ENCODE results near the gene MORC3. TPM values are rescaled to one million over a fixed set of nuclear protein-coding genes. Genes with fewer than 3 reads are reported as not detected.

MORC3 gene
- total and polyA plus RNA-seq, 4 donors: 3.9 to 44.1 (median 14.1) TPM

DNA sequence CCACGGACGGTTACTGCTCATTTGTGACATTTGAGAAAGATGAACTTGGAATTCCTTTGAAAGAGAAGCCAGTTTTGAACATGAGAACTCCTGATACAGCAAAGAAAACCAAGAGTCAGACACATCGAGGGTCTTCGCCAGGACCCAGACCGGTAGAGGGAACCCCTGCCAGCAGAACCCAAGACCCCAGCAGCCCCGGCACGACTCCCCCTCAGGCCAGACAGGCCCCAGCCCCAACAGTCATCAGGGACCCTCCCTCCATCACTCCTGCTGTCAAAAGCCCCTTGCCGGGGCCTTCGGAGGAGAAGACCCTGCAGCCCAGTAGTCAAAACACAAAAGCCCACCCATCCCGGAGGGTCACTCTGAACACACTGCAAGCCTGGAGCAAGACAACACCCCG is 92.9 kb downstream of the MORC3 start:
- Histone ChIP-seq H3K27me3 (ENCODE audit: control insufficient read depth in 4 of 4, insufficient read depth in 4 of 4, low read length in 3 of 4) (no peaks in the 10 kb centered on the region), H3K4me1 (ENCODE audit: control insufficient read depth in 4 of 4, insufficient read depth in 4 of 4, low read length in 3 of 4) (no peaks in the 10 kb centered on the region), H3K9ac (ENCODE audit: low read depth in 1 of 2, low read length in 2 of 2) (no peak overlapping the region), H3K9me3 (ENCODE audit: control insufficient read depth in 4 of 4, low read length in 3 of 4) (no peaks in the 10 kb centered on the region), H3K36me3 (ENCODE audit: control insufficient read depth in 4 of 4, insufficient read depth in 3 of 4, low read depth in 1 of 4, low read length in 3 of 4) (peaks cover 0 to 7% (median 0%) of the 10 kb centered on the region in 4 donors), H3K27ac (ENCODE audit: low read depth in 1 of 2, low read length in 2 of 2) (no peak overlapping the region), H3K4me3 (ENCODE audit: low read depth in 1 of 3, low read length in 3 of 3) (no peak overlapping the region)
- TF ChIP-seq GABPA (IDR thresholded peaks at IDR 0.05 in 1 of 2, conservative IDR thresholded peaks at IDR 0.05 in 1 of 2): no peak
- TF ChIP-seq HNF4G (IDR thresholded peaks at IDR 0.05): no peak
- TF ChIP-seq, protein P1, sequence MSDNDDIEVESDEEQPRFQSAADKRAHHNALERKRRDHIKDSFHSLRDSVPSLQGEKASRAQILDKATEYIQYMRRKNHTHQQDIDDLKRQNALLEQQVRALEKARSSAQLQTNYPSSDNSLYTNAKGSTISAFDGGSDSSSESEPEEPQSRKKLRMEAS (IDR thresholded peaks at IDR 0.05): no peak
- TF ChIP-seq FOXA2 (IDR thresholded peaks at IDR 0.05): no peak
- TF ChIP-seq JUND (IDR thresholded peaks at IDR 0.05): no peak
- TF ChIP-seq FOXA1 (IDR thresholded peaks at IDR 0.05): no peak
- no peak for TF ChIP-seq SP1 (IDR thresholded peaks at IDR 0.05)
- no peak for TF ChIP-seq NR2F2 (IDR thresholded peaks at IDR 0.05)
- no peak for TF ChIP-seq TAF1 (conservative IDR thresholded peaks at IDR 0.05)
- TF ChIP-seq, protein P2, sequence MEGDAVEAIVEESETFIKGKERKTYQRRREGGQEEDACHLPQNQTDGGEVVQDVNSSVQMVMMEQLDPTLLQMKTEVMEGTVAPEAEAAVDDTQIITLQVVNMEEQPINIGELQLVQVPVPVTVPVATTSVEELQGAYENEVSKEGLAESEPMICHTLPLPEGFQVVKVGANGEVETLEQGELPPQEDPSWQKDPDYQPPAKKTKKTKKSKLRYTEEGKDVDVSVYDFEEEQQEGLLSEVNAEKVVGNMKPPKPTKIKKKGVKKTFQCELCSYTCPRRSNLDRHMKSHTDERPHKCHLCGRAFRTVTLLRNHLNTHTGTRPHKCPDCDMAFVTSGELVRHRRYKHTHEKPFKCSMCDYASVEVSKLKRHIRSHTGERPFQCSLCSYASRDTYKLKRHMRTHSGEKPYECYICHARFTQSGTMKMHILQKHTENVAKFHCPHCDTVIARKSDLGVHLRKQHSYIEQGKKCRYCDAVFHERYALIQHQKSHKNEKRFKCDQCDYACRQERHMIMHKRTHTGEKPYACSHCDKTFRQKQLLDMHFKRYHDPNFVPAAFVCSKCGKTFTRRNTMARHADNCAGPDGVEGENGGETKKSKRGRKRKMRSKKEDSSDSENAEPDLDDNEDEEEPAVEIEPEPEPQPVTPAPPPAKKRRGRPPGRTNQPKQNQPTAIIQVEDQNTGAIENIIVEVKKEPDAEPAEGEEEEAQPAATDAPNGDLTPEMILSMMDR (IDR thresholded peaks at IDR 0.05; ENCODE audit: low read depth, low read length, missing input control): no peak
- TF ChIP-seq, protein P3, sequence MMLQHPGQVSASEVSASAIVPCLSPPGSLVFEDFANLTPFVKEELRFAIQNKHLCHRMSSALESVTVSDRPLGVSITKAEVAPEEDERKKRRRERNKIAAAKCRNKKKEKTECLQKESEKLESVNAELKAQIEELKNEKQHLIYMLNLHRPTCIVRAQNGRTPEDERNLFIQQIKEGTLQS (IDR thresholded peaks at IDR 0.05): no peak
- DNase-seq (ENCODE audit: low spot score): no peak
- 97% methylated on average over 11 of the region's 11 CpGs for WGBS

DNA sequence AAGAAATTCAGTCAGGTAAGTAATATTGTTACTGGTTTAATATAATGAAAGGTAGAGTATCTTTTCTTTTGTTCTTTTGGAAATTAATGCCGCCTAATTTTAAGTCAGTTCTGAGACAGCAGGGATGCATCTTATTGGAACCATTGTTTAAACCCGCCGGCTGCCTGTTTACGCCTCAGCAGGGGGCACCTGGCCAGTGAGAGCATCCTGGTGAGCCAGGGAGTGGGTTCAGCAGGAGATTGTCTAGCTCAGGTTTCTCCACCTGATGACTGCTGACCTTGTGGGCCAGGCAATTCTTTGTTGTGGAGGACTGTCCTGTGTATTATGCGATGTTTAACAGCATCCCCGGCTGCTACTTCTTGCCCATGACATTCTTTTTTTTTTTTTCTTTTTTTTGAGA is 95.4 kb downstream of the MORC3 start:
- no peaks in the 10 kb centered on the region for H3K9me3 ChIP-seq (ENCODE audit: control insufficient read depth in 4 of 4, low read length in 3 of 4)
- H3K27me3 ChIP-seq (ENCODE audit: control insufficient read depth in 4 of 4, insufficient read depth in 4 of 4, low read length in 3 of 4): no peaks in the 10 kb centered on the region
- DNase-seq (ENCODE audit: low spot score): no peak
- H3K36me3 ChIP-seq (ENCODE audit: control insufficient read depth in 4 of 4, insufficient read depth in 3 of 4, low read depth in 1 of 4, low read length in 3 of 4): peaks cover 0 to 7% (median 0%) of the 10 kb centered on the region in 4 donors
- no peak overlapping the region for H3K9ac ChIP-seq (ENCODE audit: low read depth in 1 of 2, low read length in 2 of 2)
- H3K4me1 ChIP-seq (ENCODE audit: control insufficient read depth in 4 of 4, insufficient read depth in 4 of 4, low read length in 3 of 4): no peaks in the 10 kb centered on the region
- WGBS: 93% methylated on average over 6 of the region's 6 CpGs
- H3K27ac ChIP-seq (ENCODE audit: low read depth in 1 of 2, low read length in 2 of 2): no peak overlapping the region
- H3K4me3 ChIP-seq (ENCODE audit: low read depth in 1 of 3, low read length in 3 of 3): no peak overlapping the region
- TF ChIP-seq, protein P2 (IDR thresholded peaks at IDR 0.05; ENCODE audit: low read depth, low read length, missing input control): no peak
- TF ChIP-seq FOXA1 (IDR thresholded peaks at IDR 0.05): no peak

DNA sequence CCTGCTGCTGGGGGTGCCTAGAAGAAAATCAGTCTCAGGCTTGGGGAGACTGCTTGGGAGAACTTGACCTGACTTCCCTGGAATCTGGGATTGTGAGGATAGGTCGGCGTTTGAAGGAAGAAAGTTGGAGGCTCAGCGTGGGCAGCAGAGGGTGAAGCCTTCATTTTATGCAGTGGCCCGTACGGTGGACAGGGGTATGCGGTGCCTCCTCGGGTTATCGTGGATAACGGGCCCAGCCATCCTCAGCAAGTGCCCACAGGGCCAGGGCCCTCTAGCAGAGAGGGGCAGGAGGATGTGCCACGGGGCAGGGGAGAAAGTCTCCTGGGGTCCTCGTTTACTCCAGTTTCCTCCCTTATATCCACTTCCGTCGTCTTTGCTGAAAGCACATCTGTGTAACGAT is 99.2 kb downstream of the MORC3 start:
- no peaks in the 10 kb centered on the region for H3K27me3 ChIP-seq (ENCODE audit: control insufficient read depth in 4 of 4, insufficient read depth in 4 of 4, low read length in 3 of 4)
- H3K4me3 ChIP-seq (ENCODE audit: low read depth in 1 of 3, low read length in 3 of 3): no peak overlapping the region
- no peak overlapping the region for H3K27ac ChIP-seq (ENCODE audit: low read depth in 1 of 2, low read length in 2 of 2)
- TF ChIP-seq RXRA (IDR thresholded peaks at IDR 0.05): no peak
- no peak for DNase-seq (ENCODE audit: low spot score)
- 92% methylated on average over 14 of the region's 14 CpGs for WGBS
- H3K9ac ChIP-seq (ENCODE audit: low read depth in 1 of 2, low read length in 2 of 2): no peak overlapping the region
- H3K4me1 ChIP-seq (ENCODE audit: control insufficient read depth in 4 of 4, insufficient read depth in 4 of 4, low read length in 3 of 4): peaks cover 0 to 11% (median 3%) of the 10 kb centered on the region in 4 donors
- no peaks in the 10 kb centered on the region for H3K36me3 ChIP-seq (ENCODE audit: control insufficient read depth in 4 of 4, insufficient read depth in 3 of 4, low read depth in 1 of 4, low read length in 3 of 4)
- no peaks in the 10 kb centered on the region for H3K9me3 ChIP-seq (ENCODE audit: control insufficient read depth in 4 of 4, low read length in 3 of 4)
